Neural crest cell (in vitro differentiated cells): ENCODE measurements around the gene EPG5. TPM values are rescaled to one million over a fixed set of nuclear protein-coding genes. Genes with fewer than 3 reads are reported as not detected.
"Not testable (repeated sequence)": the region's sequence is repeated elsewhere in the genome, so short reads cannot be mapped to it uniquely, and the experiment has no call there.

ENCODE experiments used
- DNase-seq: peaks from one replicate; pipeline ENCODE4 v3.0.0; 2021; ENCODE audit warnings: low read depth, mixed read lengths, low spot score
- H3K27ac Mint-ChIP-seq: one replicate; pipeline ENCODE4 v1.8.0; 2021; ENCODE audit warnings: mild to moderate bottlenecking, mixed read lengths; ENCODE audit not compliant: unreplicated experiment
- H3K27me3 Mint-ChIP-seq: 2 replicates; pipeline ENCODE4 v1.8.0; 2021; ENCODE audit warnings: low read depth, mild to moderate bottlenecking, mixed read lengths
- H3K36me3 Mint-ChIP-seq: 2 replicates; pipeline ENCODE4 v1.8.0; 2021; ENCODE audit warnings: low read depth, mild to moderate bottlenecking, mixed read lengths
- H3K4me1 Mint-ChIP-seq: 2 replicates; pipeline ENCODE4 v1.8.0; 2021; ENCODE audit warnings: mixed read lengths
- H3K4me3 Mint-ChIP-seq: one replicate; pipeline ENCODE4 v1.8.0; 2021; ENCODE audit warnings: mild to moderate bottlenecking, mixed read lengths
- H3K9me3 Mint-ChIP-seq: 2 replicates; pipeline ENCODE4 v1.8.0; 2021; ENCODE audit warnings: mixed read lengths
- CTCF ChIP-seq: fragments of 200-600 bp; sonication (generic); conservative IDR thresholded peaks from 2 replicates; pipeline ENCODE4 v1.5.0; 2021; ENCODE audit warnings: antibody characterized with exemption, mild to moderate bottlenecking
- total RNA-seq: library from RNA; stranded (reverse); gene quantifications from 2 replicates; pipeline ENCODE4 v1.2.1, GENCODE V29; 2021

The EPG5 gene
- total RNA-seq, 1 donor from 2014 or later: 20.5 TPM

DNA sequence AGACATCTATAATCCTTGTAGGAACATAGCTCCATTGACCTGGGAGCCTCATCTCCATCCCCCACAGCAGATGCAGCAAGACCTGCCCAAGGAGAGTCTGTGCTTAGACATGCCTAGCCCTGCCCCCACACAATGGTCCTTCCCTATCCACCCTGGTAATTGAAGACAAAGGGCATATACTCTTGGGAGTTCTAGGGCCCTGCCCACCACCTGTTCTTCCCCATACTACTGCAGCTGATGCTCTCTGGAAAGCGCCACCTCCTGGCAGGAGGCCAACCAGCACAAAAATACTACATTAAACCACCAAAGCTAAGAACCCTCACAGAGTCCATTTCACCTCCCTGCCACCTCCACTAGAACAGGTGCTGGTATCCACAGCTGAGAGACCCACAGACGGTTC lies 160.0 kb downstream of the EPG5 start:
- H3K4me3 Mint-ChIP-seq, H3K27ac Mint-ChIP-seq, H3K36me3 Mint-ChIP-seq, DNase-seq, H3K4me1 Mint-ChIP-seq: not testable (repeated sequence)
- Mint-ChIP-seq H3K27me3 (peaks cover 17% of the 10 kb centered on the region), H3K9me3 (peaks cover 21% of the 10 kb centered on the region)
- TF ChIP-seq CTCF: peak; percentile 42

DNA sequence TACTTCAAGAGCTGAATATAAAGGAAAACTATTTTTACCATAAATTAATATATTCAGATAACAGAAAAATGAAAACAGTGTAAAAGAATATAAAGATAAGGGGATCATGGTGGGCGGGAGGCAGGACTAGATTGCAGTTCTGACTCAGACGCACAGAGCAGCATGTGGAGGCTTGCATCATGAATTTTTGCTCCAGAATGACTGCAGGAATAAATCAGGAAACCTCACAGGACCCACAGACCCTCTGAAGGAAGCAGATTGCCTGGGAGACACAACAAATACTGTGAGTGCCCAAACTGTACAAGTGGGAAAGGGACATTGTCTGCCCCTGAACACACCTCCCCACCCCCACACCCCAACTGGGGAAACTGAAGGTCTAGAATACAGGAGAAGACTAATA lies 160.9 kb downstream of the EPG5 start:
- peaks cover 9% of the 10 kb centered on the region for H3K36me3 Mint-ChIP-seq
- peaks cover 17% of the 10 kb centered on the region for H3K27me3 Mint-ChIP-seq
- no peak overlapping the region for H3K27ac Mint-ChIP-seq
- no peak for TF ChIP-seq CTCF
- no peak overlapping the region for H3K4me3 Mint-ChIP-seq
- peaks cover 21% of the 10 kb centered on the region for H3K9me3 Mint-ChIP-seq
- no peak for DNase-seq
- no peaks in the 10 kb centered on the region for H3K4me1 Mint-ChIP-seq

- Mint-ChIP-seq H3K9me3 (peaks cover 21% of the 10 kb centered on the region), H3K36me3 (peaks cover 9% of the 10 kb centered on the region), H3K4me1 (no peaks in the 10 kb centered on the region), H3K27ac (no peak overlapping the region), H3K27me3 (peaks cover 12% of the 10 kb centered on the region), H3K4me3 (no peak overlapping the region)
- no peak for DNase-seq
- TF ChIP-seq CTCF: no peak
These were observed 161.6 kb downstream of the EPG5 start for GRCh38 chr18:45805551-45805950.

DNA sequence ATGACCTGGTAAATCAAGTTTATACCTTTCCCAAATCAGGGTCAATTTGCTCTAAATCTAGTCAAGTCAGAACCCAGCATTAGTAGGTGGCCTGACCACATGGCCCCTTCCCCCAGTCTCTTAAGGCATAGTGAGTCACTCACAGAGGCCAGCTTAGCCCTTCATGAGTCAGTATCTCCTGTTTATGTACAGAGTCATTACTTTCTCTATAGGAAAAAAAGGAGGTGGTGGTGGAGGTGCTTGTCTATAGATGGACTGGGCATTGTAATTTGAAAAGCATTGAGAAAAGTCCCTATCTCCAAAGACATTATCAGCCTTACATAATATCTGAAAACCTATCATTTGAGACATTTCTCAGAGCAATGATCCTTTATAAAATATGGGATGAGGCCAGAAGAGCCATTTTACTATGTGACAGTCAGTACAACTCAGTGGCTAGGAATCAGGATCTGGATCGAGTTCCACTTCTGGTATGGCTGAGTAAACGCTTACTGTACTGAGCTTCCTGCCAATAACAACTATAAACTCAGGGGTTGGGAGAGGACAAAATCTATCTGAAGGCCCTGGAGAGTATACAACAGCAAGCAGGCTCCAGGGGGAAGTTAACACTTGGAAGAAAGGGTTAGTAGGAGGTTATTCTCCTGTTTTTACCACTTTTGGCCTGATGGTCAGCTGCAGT lies 164.2 kb downstream of the EPG5 start:
- Mint-ChIP-seq H3K4me3 (no peak overlapping the region), H3K4me1 (no peaks in the 10 kb centered on the region), H3K27me3 (peaks cover 7% of the 10 kb centered on the region), H3K9me3 (peaks cover 23% of the 10 kb centered on the region), H3K27ac (no peak overlapping the region), H3K36me3 (peaks cover 9% of the 10 kb centered on the region)
- TF ChIP-seq CTCF: no peak
- no peak for DNase-seq

DNA sequence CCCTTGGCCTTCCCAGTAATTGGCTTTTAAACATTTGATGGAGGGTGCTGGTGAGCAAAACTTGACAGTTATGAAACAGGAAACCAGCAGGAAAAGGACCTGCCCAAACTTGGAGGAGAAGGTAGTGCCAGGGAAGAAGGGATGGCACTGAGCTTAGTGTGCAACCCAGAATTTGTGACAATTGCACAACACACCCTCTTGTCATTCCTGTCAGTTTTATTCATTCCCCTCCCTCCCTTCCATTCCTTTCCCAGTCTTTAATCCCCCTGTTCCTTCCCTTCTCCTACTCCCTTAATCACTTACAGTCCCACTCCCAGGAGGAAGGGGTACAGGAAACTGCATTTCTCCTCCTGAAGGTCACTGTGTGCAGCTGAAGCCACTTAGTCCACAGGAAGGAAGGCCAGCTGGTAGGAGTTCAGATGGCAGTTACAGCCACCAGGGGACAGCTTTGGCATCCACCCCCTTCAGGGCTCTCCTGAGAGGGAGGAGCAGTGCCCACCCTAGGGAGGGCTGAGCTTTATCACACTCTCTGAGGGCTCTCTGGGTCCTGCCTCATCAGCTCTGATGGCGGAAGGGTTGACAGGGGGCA lies 165.6 kb downstream of the EPG5 start:
- Mint-ChIP-seq H3K4me3 (no peak overlapping the region), H3K27ac (no peak overlapping the region), H3K27me3 (peaks cover 4% of the 10 kb centered on the region), H3K4me1 (no peaks in the 10 kb centered on the region), H3K9me3 (peaks cover 20% of the 10 kb centered on the region), H3K36me3 (peaks cover 9% of the 10 kb centered on the region)
- TF ChIP-seq CTCF: no peak
- DNase-seq: no peak

Other genes starting within 250 kb of the EPG5 start
- gene SLC14A1, start 243.1 kb downstream of the EPG5 start, total RNA-seq: not detected in 2 replicates
- not detected in 2 replicates for gene SIGLEC15, start 141.7 kb downstream of the EPG5 start, total RNA-seq
- 7.0 and 7.1 TPM in 2 replicates for gene PSTPIP2, start 104.9 kb upstream of the EPG5 start, total RNA-seq
- gene ATP5F1A, start 131.0 kb upstream of the EPG5 start, total RNA-seq: 508 and 524 TPM in 2 replicates
- gene HAUS1, start 137.1 kb upstream of the EPG5 start, total RNA-seq: 94.9 and 103 TPM in 2 replicates